HG03135 (cell line): ENCODE measurements around the gene CEP72.
"Not testable (repeated sequence)": the region's sequence is repeated elsewhere in the genome, so short reads cannot be mapped to it uniquely, and the experiment has no call there.

ENCODE experiments used
- ATAC-seq: cut with Tn5 transposase; IDR thresholded peaks from one replicate; pipeline ENCODE4 v1.9.1; 2021; ENCODE audit warnings: mild to moderate bottlenecking, moderate library complexity; ENCODE audit not compliant: unreplicated experiment

CEP72 gene

GRCh38 chr5:597871-598563 lies 14.1 kb upstream of the CEP72 start:
- ATAC-seq = no peak

DNA sequence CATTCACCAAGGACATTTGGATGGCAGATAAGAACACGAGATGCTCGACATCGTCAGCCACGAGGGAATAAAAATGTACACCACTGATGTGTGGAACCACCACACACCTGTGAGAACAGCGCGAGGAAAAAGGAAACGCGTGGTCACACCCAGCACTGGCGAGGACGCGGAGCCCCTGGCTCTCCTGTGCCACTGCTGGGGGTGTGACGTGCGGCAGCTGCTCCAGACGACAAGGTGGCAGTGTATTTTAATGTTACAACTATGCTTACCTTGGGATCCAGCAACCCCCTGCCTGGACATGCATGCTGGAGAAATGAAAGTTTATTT lies 13.6 kb upstream of the CEP72 start:
- ATAC-seq = no peak

DNA sequence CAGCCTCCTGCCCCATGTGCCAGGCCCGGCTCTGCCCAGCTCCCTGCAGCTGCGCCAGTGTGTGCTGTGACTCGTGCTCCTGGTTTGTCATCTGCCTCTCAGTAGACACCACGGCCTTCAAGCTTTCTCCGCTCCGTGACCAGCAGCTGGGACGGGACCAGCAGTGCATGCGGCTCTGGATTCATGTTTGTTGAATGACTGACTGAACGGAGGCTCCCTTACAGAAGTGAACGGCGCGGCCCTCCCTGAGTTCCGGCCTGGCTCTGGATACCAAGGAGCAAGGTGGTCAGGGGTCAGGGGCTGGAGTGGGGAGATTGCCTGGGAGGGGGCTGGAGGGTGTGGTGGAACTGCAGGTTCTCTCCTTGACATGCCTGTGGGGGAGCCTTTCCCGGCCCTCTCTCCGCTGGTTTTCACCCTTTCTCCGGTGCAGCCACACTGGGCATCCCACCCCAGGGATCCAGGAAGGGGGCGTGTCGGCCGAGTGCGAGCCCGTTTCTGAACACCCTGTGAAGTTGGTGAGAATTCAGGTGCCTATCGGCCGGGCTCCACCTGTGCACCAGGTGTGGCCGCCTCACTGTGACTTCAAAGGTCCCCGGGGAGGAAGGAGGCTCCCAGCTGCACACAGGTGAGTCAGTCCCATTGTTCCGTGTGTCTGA lies 11.1 kb upstream of the CEP72 start:
- no peak for ATAC-seq

GRCh38 chr5:601771-602465 lies 10.2 kb upstream of the CEP72 start:
- ATAC-seq = no peak

- no peak for ATAC-seq
These were observed 9.6 kb upstream of the CEP72 start for GRCh38 chr5:602466-603035.

- no peak for ATAC-seq
These were observed 8.8 kb upstream of the CEP72 start for GRCh38 chr5:603081-603998.

DNA sequence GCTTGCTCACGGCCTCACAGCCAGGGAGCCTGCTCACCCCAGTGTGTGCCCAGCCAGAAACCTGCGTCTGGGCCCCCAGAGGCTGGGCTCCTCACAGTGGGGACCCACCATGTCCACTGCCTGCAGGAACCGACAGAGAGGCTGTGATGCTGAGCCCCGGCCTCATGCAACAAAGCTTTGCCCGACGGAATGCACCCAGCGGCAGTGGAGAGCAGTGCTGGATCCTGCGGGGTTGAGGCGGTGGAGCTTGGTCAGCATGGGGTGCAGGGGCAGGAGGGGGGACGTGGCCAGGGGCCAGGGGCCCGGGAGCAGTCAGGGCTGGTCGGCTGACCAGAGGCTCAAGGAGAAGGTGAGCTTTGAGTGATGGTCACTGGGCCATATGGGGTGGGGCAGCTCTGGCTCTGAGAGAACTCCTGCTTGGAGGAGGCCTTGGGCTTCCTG lies 7.7 kb upstream of the CEP72 start:
- ATAC-seq = no peak

- ATAC-seq = not testable (repeated sequence)
These were observed 7.0 kb upstream of the CEP72 start for GRCh38 chr5:605090-605489.

GRCh38 chr5:606061-606460 lies 6.1 kb upstream of the CEP72 start:
- ATAC-seq = no peak

GRCh38 chr5:606526-607399 lies 5.4 kb upstream of the CEP72 start:
- no peak for ATAC-seq

DNA sequence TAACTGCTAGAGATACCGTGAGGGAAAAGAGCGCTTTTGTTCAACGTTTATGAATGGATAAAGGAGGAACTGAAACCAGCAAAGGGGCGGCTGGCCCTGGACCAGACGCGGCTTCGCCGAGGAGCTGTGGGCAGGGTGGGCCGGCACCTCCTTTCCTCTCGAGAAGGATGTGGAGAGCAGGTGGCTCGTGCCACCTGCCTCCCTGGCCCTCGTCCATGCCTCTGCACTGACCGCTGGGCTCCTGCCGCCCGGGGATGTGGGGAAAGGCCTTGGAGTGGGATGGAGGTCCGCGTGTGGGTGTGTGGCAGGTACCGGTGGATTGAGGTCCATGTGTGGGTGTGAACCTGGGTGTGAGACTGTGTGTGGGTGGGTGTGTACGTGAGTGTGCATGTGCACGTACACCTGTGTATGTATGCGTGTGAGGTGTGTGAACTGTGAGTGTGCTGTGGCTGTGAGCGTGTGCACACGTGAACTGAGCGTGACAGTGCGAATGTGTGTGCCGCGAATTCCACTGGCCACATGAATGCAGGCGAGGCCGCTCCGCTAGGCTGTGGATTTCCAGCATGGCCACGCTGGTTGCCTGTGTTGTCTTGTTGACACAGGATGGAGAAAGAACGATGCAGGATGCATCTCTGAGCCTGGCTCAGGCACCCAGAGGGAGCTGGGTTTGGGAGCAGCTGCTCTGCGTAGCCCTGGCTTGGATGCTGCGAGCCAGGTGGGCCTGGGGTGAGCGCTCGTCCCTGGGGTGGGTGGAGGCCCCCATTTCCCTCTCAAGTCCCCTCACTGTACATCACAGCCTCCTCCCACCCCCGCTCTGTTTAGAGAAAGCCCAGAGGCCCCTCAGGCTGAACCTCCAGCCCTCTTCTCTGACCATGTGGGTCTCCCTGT lies 4.4 kb upstream of the CEP72 start:
- no peak for ATAC-seq

GRCh38 chr5:608429-609370 lies 3.4 kb upstream of the CEP72 start:
- ATAC-seq = no peak

- ATAC-seq = no peak
These were observed 2.6 kb upstream of the CEP72 start for GRCh38 chr5:609506-609905.

DNA sequence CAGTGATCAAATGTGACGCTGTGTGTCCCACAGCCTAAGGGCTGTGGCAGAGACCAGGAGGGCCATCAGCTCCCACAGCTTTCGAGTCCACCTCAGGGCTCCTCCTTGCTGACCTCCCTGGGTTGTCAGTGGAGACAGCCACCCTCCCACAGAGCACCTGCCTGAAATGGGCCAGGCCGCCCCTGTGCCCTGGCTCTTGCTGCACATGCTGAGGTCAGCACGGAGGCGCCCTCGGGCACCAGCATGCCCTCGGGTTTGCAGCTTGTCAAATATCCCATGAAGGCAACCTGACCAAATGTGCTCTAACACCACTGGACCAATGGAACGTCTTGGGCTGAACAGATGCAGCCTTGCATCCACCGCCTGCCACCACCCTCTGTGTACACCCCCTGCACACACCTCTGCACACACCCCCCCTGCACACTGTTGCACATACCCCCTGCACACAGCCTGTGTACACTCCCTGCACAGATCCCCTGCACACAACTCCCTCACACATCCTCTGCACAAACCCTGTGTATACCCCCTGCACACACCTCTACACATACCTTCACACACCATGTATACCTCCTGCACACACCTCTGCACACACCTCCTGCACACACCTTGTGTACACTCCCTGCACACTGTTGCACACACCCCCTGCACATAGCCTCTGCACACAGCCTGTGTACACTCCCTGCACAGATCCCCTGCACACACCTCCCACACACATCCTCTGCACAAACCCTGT lies 2.0 kb upstream of the CEP72 start:
- ATAC-seq = no peak

DNA sequence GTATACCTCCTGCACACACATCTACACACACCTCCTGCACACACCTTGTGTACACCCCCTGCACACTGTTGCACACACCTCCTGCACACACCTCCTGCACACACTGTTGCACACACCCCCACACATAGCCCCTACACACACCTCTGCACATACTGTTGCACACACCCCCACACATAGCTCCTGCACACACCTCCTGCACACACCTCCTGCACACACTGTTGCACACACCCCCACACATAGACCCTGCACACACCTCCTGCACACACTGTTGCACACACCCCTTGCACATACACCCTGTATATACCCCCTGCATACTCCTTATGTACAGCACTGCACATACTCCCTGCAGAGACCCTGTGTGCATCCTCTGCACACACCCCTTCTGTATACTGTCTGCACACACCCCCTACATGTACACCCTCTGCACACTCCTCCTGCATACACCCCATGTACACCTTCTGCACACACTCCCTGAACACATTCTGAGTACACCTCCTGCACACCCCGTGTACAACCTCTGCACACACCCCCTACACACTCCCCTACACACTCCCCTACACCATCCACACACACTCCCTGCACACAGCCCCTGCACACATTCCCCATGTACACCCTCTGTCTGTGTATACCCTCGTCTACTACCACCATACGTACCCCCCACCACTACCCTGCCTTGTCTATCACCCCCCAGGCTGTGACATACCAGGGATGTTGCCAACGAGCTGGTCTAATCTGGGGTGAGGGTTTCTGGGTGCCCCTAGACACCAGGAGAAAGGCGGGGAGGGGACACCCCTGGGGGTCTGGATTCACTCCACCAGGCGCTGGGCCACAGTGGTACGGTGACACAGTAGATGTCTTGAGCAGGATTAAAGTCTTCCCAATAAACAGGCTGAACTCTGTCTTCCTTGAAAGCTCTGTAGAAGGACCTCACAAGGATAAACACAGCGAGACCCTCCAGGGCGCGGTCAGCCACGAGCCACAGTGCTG lies 1.1 kb upstream of the CEP72 start:
- ATAC-seq = no peak
